SK-N-MC (cell line): Measurements from ENCODE around the gene HK3.

Source experiments
- DNase-seq: peaks from one replicate; pipeline ENCODE4 v3.0.0-alpha.2; 2011; ENCODE audit warnings: low read depth, low spot score
- H3K27ac ChIP-seq: fragments of 200-600 bp; sonication (generic); 2 replicates; pipeline ENCODE4 v1.5.1; 2016; ENCODE audit warnings: mixed run types
- H3K36me3 ChIP-seq: fragments of 200-600 bp; sonication (generic); 2 replicates; pipeline ENCODE4 v1.6.1; 2017; ENCODE audit warnings: antibody characterized with exemption, low read length, mixed read lengths; ENCODE audit not compliant: insufficient read depth
- H3K4me3 ChIP-seq: fragments of 200-600 bp; sonication (generic); 2 replicates; pipeline ENCODE4 v1.5.1; 2016
- H3K9ac ChIP-seq: fragments of 200-600 bp; sonication (generic); 2 replicates; pipeline ENCODE4 v1.8.0; 2017; ENCODE audit warnings: mixed run types, mixed read lengths; ENCODE audit not compliant: insufficient read length
- H3K9me3 ChIP-seq: fragments of 200-600 bp; sonication (generic); 2 replicates; pipeline ENCODE4 v1.6.1; 2017; ENCODE audit warnings: low read depth, mild to moderate bottlenecking, antibody characterized with exemption, low read length, moderate library complexity, mixed read lengths
- EZH2 ChIP-seq: fragments of 200-600 bp; sonication (generic); IDR thresholded peaks from one replicate; pipeline ENCODE4 v1.6.1; 2017; ENCODE audit warnings: antibody characterized with exemption
- FOXP2 ChIP-seq: optimal IDR thresholded peaks from 2 replicates; pipeline ENCODE3; 2011; ENCODE audit warnings: mild to moderate bottlenecking, moderate library complexity; ENCODE audit not compliant: insufficient read depth; ENCODE audit errors: extremely low read length, control extremely low read depth
- POLR2AphosphoS5 ChIP-seq: IDR thresholded peaks from 2 replicates; pipeline ENCODE4 v1.6.1; 2012; ENCODE audit warnings: mild to moderate bottlenecking, low read depth, low read length, borderline replicate concordance

Gene HK3

DNA sequence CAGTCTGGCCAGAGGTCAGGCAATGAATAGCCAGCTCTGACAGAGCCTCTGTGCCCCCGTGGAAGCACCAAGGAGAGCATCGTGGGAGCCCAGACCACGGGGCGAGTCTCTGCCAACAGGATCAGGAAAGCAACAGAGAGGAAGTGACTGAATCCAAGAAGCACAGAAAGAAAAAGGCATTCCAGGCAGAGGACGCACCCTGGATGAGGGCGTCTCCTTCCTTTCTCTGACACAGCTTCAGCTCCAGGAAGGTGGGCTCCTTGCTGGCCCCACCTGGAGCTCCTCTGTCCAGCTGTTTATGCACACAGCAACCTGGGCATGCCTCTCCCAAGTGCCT lies 16.6 kb downstream of the HK3 start:
- H3K9me3 ChIP-seq = no peaks in the 10 kb centered on the region
- H3K4me3 ChIP-seq = no peak overlapping the region
- no peaks in the 10 kb centered on the region for H3K36me3 ChIP-seq
- no peak for DNase-seq
- H3K9ac ChIP-seq = no peak overlapping the region
- H3K27ac ChIP-seq = no peak overlapping the region
- no peak for TF ChIP-seq EZH2
- no peak for TF ChIP-seq POLR2AphosphoS5
- TF ChIP-seq FOXP2 = no peak

GRCh38 chr5:176881816-176882566 lies 17.2 kb downstream of the HK3 start:
- Histone ChIP-seq H3K4me3 (no peak overlapping the region), H3K9ac (no peak overlapping the region), H3K9me3 (no peaks in the 10 kb centered on the region), H3K36me3 (no peaks in the 10 kb centered on the region), H3K27ac (no peak overlapping the region)
- DNase-seq = no peak
- TF ChIP-seq POLR2AphosphoS5 = no peak
- TF ChIP-seq EZH2 = no peak
- no peak for TF ChIP-seq FOXP2

DNA sequence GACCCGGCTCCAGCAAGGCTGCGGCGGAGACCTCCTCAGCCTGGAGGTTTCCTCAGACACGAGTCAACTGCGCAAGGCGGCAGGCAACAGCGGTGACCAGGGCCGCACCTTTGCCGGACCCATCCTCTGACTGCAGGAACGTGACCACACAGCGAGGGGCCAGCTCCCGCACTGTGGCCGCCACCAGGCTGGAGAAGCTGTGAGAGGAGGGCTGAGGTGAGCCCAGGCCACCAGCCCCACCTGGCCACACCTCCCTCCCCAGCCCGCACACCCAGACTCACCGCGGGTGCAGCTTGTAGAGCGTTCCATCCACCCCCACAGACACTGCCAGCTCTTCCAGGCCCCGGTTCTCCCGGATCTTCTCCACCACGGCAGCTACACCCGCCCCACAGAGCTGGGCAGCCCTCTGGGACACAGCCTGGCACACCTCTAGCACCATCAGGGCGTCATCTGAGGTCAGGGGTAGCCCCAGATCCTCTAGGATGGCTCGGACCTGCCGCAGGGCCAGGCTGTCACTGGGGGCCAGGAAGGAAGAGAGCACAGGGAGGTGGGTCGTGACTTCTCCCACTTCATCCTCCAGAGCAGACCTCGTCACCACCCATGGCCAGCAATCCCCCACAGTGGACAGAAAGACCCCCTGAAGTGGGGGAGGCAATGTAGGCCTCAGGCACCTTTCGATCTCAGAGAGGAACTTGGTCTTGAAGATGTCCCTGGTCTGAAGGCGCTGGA lies 18.0 kb downstream of the HK3 start:
- no peak for DNase-seq
- Histone ChIP-seq H3K9ac (no peak overlapping the region), H3K36me3 (no peaks in the 10 kb centered on the region), H3K27ac (no peak overlapping the region), H3K9me3 (no peaks in the 10 kb centered on the region), H3K4me3 (no peak overlapping the region)
- TF ChIP-seq EZH2 = no peak
- no peak for TF ChIP-seq POLR2AphosphoS5

GRCh38 chr5:176880366-176881020 lies 18.7 kb downstream of the HK3 start:
- no peak overlapping the region for H3K9ac ChIP-seq
- H3K4me3 ChIP-seq = no peak overlapping the region
- no peak overlapping the region for H3K27ac ChIP-seq
- no peaks in the 10 kb centered on the region for H3K36me3 ChIP-seq
- no peaks in the 10 kb centered on the region for H3K9me3 ChIP-seq
- DNase-seq = no peak
- no peak for TF ChIP-seq EZH2
- no peak for TF ChIP-seq POLR2AphosphoS5
- no peak for TF ChIP-seq FOXP2

DNA sequence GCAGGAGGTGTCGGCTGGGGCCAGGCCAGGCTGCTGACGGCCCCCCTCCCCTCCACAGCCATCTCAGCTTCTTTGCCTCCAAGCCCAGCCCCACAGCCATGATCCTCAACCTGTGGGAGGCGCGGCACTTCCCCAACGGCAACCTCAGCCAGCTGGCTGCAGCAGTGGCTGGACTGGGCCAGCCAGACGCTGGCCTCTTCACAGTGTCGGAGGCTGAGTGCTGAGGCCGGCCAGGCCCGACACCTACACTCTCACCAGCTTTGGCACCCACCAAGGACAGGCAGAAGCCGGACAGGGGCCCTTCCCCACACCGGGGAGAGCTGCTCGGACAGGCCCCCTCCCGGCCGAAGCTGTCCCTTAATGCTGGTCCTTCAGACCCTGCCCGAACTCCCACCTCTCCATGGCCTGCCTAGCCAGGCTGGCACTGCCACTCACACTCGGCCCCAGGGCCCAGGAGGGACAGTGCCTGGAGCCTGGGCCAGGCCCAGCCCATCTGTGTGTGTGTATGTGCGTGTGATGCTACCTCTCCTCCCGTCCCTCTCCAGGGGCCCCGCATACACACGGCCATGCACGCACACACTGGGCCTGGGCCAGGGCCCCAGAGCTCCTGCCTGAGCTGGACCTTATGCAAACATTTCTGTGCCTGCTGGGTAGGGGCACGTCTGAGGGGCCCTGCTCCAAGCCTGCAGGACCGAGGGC lies 19.3 kb downstream of the HK3 start:
- TF ChIP-seq FOXP2 = no peak
- Histone ChIP-seq H3K27ac (no peak overlapping the region), H3K9ac (no peak overlapping the region), H3K9me3 (no peaks in the 10 kb centered on the region), H3K36me3 (no peaks in the 10 kb centered on the region), H3K4me3 (no peak overlapping the region)
- no peak for DNase-seq

GRCh38 chr5:176878906-176879662 lies 20.1 kb downstream of the HK3 start:
- no peak overlapping the region for H3K27ac ChIP-seq
- DNase-seq = no peak
- H3K4me3 ChIP-seq = no peak overlapping the region
- no peaks in the 10 kb centered on the region for H3K36me3 ChIP-seq
- H3K9me3 ChIP-seq = no peaks in the 10 kb centered on the region
- no peak for TF ChIP-seq POLR2AphosphoS5
- H3K9ac ChIP-seq = no peak overlapping the region

GRCh38 chr5:176878463-176878862 lies 20.7 kb downstream of the HK3 start:
- Histone ChIP-seq H3K27ac (no peak overlapping the region), H3K4me3 (no peak overlapping the region), H3K9me3 (no peaks in the 10 kb centered on the region), H3K36me3 (no peaks in the 10 kb centered on the region), H3K9ac (no peak overlapping the region)
- DNase-seq = no peak
- TF ChIP-seq EZH2 (no peak), POLR2AphosphoS5 (no peak), FOXP2 (no peak)

DNA sequence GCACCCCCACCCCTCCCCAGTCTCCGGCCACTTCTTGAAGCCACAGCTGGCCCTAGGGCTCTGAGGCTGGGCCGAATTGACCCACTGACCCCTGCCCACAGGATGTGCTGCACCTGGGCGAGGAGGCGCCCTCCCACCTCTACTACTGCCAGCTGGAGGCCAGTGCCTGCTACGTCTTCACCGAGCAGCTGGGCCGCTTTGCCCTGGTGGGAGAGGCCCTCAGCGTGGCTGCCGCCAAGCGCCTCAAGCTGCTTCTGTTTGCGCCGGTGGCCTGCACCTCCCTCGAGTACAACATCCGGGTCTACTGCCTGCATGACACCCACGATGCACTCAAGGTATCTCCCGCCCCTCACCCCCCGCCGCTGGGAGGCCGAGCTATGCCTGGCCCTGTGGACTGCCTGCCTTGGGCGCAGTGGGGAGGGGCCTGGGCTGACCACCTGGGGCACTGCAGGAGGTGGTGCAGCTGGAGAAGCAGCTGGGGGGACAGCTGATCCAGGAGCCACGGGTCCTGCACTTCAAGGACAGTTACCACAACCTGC lies 21.3 kb downstream of the HK3 start:
- H3K9ac ChIP-seq = no peak overlapping the region
- TF ChIP-seq EZH2 (no peak), FOXP2 (no peak), POLR2AphosphoS5 (no peak)
- H3K36me3 ChIP-seq = no peaks in the 10 kb centered on the region
- no peak overlapping the region for H3K27ac ChIP-seq
- H3K4me3 ChIP-seq = no peak overlapping the region
- no peaks in the 10 kb centered on the region for H3K9me3 ChIP-seq
- no peak for DNase-seq
